RPMI8226 (cell line): Measurements from ENCODE around the gene ELMO1.
A peak's percentile ranks its signal among the peaks of the same experiment; 100 is the strongest.

Experiments
- DNase-seq: peaks from one replicate; pipeline ENCODE4 v3.0.0-alpha.2; 2015

ELMO1 gene

DNA sequence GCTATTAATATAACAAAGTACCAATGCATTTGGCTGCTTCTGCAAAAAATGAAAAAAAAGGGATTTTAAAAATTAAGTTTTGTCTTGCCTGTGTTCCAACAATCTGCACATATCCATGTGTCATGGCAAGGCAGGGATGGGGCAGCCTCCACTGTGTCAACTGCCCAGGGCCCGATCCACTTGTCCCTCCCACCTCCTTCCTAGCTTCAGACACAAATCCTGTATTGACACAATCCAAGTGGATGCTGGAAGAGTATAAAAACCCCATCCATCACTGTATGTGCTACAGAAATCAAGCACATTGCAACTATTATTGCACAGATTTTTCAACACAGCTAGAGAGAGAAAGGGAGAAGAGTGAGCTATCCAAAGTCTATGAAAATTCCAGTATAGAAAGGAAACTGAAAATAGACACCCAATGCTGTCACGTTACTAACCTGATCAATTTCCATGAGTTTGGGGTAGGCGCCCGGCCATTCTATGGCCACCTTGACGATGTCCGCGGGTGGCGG lies 106.4 kb downstream of the ELMO1 start:
- peak; percentile 44 for DNase-seq

DNA sequence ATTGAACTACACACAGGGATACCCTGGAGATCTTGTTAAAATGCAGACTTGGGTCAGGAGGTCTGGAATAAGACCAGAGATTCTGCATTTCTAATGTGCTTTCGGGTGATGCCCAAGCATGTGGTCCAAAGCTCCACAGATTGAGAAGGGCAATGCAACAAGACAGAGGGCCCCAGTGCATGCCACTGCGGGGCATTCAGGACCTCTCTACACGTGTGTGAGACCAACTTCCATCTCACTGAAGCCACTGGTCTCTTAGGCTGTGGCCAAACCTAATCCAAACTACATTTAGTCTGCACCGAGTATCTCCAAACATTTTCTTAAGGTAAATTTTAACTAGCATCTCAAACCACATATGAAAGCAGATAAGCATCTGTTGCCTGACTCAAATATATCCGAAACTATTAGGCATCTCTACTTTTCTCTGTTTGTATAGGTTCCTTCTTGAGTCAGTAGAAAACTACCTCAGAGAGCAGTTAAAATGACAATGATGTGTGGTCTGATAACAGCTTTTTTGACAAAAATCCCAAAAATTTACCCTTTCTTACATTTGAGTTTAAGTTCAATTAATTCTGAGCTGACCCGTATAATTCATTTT lies 107.5 kb downstream of the ELMO1 start:
- peak; percentile 38 for DNase-seq

DNA sequence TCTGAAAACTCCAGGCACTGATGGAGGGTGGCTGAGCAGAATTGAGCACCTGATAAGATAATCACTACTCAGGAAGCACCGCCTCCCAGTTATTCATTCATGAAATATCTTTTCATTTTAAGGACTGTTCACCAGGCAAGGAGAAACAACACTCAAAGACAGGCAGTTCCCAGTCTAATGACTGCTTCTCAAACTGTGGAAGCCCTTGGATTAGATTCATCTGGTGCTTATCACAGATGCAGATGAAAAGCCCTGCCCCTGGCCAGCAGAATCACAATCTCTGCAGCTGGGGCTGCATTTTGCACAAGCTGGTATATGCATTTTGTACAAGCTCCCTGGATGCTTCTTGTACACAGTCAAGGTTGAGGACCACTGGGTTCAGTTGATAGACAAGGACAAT lies 109.7 kb downstream of the ELMO1 start:
- DNase-seq = no peak

DNA sequence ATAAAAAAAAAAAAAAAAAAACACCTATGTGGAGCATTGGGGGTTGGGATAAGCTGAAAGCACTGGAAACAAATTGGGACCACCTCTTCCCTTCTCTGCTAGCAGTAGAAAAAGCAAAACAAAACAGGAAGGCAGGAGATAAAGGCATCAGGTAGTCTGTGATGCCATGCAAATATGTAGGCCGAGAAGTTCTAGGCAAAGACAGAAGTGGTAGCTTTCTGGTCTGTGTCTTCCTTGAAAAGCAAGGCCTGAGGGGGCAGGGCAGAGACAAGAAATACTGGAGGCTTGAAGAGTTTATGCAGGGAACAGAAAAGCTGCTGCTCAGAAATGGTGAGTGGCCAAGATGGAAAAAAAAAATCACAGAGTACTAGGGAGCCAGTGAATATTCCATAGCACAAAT lies 111.1 kb downstream of the ELMO1 start:
- no peak for DNase-seq

DNA sequence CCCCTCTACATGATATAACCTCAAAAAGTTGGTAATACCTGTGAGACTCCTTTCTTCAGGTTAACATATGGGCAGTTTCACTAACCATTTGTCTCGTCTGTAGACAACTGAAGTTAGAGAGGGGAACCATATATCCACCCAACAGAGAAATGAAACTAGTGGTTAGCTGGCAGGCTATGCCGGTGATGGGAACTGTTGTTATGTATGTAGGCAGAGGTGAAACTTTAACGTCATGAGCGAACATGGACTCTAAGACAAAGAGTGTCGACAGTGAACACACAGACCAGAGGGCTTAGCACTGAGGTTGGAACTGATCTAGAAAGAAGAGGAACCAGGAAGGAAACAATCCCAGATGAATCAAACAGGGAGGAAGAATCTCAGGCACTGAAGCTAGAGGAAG lies 112.4 kb downstream of the ELMO1 start:
- peak; percentile 77 for DNase-seq

DNA sequence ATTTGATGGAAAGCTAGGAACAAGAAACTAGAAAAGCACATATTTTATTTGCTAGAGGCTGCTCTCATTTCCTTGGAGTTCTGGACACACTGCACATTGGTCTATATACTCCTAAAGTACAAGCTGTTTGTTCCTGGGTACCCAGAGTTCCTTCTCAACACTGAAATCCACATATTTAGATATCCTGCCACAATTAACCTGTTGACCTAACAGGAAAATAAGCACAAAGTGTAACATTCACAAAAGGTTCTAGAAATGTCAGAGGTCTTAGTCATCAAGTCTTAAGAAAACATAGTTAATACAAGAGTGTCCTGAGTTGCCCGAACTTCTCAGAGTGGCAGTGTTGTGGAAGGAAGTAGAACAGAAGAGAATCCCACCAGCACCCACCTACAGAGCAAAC lies 115.6 kb downstream of the ELMO1 start:
- no peak for DNase-seq

DNA sequence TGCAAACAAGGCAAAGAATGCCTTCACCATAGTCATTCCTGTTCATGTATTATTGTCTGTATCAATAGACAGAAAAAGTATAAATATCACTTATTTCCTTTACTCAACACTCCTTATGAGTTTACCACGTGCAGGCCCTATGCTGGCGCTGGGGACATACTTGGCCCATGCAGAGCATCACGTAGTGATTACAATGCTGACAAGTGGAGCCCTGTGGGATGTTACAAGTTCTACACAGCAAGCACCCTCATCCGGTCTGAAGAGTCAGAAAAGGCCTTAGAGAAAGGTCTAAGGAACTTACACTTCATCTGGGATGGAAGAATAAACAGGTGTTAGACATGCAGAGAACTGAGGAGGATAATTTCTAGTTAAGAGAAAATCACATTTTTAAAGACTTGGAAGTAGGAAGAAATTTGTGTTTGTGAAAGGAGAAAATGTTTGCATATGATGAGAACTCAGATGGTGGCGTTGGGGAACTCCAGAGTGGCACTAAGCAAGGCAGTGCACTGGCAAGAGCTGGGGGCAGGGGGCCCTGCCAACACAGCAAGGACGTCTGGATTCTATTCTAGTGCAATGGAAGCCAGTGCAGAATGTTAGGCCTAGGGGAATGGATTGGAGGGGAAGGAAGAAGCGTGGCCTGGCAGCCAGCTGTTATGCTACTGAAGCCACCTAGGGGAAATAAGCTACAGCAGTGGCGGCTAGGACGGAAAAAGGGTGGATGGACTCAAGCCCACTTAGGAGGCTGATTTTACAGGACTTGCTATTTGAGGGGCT lies 116.2 kb downstream of the ELMO1 start:
- no peak for DNase-seq

DNA sequence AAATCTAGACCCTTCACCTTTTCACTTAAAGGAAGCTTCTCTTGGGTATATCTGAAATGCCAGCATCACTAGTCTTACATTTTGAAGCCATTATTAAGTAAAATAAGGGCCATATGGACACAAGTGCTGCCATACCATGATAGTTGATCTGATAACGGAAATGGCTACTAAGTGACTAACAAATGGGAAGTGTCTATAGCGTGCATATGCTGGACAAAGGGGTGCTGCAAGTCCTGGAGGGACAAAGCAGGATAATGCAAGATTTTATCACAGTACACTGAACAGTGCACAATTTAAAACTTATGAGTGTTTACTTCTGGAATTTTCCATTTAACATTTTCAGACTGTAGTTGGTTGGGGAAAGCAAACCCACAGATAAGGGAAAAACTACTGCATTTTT lies 117.9 kb downstream of the ELMO1 start:
- DNase-seq = no peak

DNA sequence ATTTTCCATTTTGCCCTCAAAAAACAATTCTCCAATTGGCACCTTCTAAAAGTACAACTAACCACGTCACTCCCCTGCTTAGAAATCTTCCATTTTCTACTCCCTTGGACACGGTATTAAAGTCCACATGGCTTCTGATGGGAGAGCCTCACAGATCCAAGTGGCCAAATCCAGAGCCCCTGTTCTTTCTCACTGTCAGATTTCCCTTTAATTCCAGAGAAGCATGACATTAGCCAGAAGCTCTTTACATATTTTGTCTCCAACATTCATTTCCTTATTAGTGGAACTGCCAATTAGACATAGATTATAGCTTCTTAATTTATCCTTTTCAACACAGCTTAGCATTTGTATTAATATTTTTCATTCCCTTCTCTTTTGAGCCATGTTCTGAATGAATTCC lies 118.7 kb downstream of the ELMO1 start:
- DNase-seq = no peak

DNA sequence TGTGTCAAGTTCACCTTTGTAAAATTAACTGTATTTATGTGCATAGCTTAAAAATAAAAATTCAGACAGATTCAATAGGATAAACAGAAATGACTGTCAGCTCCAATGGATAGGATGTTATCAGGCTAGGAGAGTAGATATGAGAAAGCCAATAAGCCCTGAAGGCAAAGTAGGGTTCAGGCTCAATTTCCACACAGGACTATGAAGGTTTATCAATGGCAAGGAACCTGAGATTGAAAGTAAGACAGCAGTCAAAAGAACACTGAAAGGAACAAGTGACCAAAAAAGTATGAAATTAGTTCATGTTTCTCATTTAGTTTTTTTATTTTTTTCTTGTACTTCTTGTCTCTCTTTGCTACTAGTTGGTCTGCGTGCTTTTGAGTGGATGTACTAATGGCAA lies 121.4 kb downstream of the ELMO1 start:
- no peak for DNase-seq

DNA sequence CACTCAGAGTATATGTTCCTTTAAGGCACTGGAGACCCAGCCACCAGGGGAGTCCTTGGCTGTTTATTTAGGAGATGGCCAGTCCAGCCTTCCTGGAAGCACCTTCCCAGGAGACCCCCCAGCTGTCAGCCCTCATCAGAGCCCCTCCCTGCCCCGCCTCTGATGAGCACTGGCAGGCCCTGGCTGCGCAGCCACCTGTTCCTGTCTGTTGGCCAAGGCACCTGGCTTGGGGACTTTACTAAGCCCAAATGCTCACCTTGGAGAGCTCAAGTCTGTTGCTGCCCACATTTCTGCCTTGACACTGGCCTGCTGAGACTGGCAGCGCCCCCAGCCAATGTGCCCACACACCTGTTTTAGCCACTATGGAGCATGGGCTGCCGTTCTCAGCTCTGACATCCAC lies 124.7 kb downstream of the ELMO1 start:
- no peak for DNase-seq

DNA sequence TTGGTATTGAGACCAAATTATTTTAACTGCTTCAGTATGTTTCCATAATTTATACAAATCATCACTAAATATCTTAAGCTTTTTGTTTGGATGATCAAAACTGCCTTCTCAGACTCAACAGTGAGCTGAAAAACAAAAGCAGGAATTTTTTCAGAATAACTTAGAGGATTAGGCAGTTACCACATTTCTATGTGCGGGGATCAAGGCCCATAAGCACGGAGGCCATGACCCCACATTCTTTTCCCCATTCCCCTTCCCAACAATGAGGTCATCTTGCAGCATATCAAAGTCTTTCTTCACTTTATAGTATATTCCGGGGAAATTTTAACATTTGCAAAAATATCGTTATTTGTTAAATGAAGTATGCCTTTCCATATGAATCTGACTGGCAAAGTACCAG lies 125.8 kb downstream of the ELMO1 start:
- no peak for DNase-seq

DNA sequence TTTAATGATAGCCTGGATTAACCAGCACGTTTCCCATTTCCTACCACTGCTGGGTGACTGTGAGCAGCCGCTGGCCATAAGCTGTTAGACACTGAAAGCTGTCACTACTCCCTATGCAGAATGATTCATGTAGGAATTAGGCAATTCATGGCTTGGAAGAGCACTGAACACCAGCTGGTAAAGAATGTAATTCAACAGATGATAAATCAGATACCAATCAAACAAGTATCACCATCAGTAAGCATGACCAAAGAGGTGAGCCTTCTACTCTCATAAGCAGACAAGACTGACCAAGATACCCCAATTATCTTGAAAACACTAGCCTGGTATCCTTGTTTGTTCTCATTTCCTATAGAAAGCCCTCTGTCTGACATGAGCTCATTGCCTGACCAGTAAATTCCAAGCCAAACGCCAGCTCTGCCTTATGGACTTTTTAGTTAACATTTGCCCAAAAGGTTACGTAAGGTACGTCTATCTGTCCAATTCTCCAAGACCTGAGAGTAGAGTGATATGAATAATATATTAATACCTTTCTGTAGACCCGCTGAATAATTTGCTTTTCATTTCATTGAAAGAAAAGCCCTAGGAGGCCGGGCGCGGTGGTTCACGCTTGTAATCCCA lies 127.7 kb downstream of the ELMO1 start:
- DNase-seq = no peak

DNA sequence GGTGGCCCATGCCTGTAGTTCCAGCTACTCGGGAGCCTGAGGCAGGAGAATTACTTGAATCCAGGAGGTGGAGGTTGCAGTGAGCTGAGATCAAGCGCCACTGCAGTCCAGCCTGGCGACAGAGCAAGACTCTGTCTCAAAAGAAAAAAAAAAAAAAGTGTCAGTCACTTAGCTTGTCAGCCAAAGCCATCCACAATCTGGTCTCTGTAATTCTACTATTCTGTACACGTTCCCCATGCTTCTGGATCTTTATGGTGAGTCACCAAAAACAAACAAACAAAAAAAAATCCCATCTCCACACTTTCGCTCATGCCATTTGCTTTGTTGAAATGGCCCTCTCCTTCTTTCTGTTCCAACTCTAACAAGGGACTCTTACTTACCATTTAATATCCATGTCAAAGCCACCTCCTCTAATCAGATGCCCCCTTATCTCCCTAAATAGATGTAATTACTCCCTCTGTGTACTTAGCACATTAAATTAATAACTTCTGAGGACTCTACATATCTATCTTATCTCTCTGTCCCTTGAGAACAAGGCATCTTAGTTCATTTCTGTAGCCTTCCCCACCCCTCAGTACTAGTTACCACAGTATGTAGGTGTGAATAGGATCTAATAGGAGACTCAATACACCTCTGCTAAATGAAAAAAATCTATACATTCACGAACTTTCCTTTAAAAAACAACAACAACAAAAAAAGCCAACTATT lies 128.4 kb downstream of the ELMO1 start:
- DNase-seq = no peak

DNA sequence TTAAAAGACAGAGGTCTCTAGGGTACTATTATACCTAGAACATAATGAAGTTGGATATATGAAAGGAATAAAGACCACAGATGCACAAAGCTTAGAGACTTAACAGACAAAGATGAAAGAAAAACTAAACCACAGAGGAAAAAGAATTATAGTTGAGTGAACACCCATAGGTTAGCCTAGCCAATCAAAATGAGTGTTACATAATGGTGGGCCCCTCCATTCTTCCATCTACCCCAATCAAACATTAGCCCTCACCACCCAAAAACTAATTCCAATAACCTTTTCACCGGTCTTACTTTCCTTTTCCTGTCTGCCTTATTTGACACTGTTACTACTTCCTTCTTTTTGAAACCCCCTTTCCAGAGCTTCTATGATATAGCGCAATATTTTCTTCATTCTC lies 130.1 kb downstream of the ELMO1 start:
- DNase-seq = no peak

DNA sequence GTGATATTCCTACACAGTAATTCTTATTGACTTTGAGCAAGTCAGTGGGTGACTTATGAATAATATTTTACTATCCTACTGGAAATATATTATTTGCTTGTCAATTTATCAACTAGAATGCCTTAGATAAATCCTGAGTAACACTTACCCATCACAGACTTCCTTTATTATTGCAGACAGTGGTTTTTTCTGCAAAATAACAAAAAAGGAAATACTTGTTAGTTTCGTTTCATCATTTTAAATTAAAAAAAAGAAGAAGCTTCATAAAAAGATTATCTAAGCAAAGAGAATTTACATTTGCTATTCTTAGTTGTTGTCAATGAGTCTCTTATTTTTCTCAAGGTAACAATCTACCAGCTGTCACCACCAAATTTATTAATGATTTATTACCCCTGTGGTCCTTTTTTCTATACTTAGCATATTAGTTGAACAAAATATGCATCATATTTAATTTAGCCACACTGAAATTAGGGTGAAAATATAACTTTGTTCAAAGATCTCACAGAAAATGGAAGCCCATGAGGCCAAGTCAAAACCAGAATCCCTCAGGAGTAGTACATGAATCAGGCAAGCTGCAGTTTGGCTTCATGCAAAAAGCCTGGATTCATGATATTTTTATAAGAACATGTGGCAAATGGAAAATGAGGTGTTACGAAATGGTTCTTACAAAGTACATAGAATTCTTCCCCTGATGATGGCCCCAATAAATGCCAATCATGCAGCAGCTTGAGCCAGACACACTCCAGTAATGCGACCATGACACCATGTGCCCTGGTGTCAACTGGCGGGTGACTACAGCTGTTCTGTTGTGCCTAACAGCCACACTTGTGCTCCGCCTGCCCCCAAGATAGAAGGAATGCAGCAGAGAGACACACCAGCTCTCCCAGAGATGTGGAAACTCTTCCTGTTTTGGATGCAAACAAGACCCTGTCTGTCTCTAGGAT lies 132.6 kb downstream of the ELMO1 start:
- no peak for DNase-seq

DNA sequence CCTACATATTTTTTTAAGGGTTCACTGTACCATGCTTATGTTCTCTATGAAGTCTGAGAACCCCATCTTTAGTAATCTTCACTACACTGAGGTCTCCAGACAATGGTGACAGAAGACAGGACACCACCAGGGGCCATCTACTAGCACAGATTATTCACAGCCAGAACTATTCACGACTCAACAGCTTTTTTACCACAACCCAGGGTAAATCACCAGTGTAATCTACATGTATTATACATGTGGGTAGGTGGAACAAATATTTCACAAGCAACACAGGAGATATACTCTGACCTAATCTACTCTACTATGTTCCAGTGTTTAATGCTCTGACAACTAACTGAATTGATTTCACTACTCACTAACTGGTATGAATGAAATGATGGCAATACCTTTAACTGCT lies 136.1 kb downstream of the ELMO1 start:
- no peak for DNase-seq

DNA sequence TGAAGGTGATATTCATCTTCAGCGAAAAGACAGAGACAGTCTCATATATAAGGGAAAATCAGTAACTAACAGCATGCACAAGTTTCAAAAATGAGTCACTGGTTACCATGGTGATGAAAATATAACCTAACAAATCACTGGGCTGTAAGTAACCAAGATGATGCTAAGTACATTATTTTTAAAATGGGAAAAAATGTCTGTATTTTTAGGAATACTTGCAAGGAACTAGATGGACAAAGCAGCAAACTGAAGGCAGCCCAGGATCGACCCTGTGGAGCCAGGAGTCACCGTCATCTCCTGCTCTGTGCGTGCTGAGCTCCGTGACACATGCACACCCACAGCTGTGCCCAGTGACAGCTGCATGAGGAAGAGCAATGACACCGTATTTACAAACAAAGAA lies 137.3 kb downstream of the ELMO1 start:
- no peak for DNase-seq

DNA sequence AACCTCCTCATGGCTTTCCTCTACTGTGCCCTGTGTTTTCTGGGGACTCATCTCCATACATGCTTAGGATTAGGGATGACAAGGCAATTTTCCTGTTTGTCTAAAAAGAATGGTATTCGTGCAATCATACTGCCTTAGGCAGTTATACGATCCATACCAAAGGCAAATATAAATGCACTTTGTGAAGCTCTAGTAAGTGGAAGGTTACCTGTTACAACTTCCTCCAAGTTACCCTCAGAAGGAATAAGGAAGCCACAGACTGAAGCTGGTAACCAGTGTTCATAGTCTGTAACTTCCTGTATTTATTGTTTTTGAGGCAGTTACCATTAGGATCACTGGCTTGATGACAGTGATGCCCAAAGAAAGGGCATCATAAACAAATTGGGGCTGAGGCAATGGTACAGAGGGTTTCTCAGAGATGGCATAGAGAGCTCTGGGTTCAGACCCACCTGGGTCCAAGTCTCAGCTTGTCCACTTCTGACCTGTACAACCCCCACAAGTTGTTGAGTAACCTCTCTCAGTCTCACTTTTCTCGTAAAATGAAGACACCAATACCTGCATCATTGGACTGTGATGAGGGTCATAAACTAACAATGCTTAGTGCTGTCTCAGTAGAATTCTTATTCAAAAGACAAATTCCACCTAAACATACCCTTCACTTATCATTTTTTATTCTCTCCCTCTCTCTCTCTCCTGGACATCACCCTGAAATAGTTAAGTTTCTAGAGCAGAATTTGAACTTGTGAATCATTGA lies 138.2 kb downstream of the ELMO1 start:
- DNase-seq = no peak

DNA sequence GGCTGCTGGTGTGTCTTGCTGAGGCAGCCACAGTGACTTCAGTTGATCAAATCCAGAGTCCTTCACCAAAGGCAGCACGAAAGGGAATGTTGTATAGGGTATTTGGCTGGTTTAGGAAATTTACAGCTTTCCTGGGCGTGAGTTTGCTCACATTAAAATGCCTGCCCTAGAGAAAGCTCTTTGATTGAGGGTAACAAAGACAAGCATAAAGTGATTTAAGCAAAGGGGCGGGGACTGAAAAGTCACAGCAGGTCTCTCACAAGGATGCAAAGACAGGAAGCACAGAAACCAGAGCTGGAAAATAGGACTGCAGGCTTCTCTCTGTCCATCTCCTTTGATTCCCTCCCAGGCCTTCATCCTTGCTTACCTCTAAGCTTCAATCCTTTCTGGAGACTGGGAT lies 139.2 kb downstream of the ELMO1 start:
- no peak for DNase-seq

DNA sequence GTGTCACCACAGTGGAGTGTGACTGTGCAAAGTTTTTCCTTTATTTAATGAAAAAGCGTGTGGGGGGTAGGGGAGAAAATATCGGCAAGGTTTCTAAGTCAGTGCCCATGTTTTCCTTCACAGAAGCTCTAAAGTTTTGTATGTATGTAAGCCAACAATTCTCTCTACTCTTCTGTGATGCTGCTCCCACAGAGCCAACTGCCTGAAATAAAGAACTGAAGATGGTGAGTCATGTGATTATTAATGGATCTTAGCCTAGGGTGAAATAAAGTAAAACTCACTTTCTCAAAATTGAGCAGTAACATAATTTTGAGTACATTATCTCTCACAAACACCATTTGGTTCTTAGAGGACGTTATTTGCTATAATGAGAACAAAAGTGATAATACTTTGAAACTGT lies 143.7 kb downstream of the ELMO1 start:
- DNase-seq = no peak

DNA sequence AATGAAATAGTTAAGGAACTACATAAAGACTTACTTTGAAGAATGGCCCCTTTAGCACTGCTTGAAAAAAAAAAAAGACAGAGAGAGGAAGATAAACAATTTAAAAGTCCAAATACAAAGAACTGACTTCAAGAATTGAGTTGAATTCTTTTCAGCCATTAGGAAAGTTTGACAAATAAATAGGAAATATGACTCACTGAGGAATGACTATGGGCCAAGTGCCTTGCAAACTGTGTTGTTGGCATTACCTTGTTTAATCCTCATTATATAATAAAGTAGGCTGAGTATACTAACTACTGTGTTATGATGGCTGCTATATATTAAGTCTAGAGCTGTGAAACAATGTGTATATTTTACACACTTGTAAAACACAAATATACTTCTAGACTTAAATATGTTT lies 151.1 kb downstream of the ELMO1 start:
- no peak for DNase-seq
